Keratinocyte (primary cell): Measurements from ENCODE around the gene LRRIQ4. TPM values are rescaled to one million over a fixed set of nuclear protein-coding genes. Genes with fewer than 3 reads are reported as not detected.

ENCODE experiments used
- DNase-seq: peaks from one replicate; pipeline ENCODE4 v3.0.0-alpha.2; 2011; ENCODE audit warnings: low read depth, missing footprints, low spot score
- FAIRE-seq: peaks from 2 replicates; lab custom pipeline; 2011; peaks lifted over from hg19 to GRCh38; lab: Jason Lieb, UNC
- H2AFZ ChIP-seq: 2 replicates; pipeline ENCODE4 v1.6.0; 2012; ENCODE audit warnings: low read length, control low read depth, inconsistent platforms; ENCODE audit not compliant: control insufficient read depth
- H3K27ac ChIP-seq: 2 replicates; pipeline ENCODE4 v1.5.1; 2011; ENCODE audit warnings: low read length; ENCODE audit not compliant: control insufficient read depth, insufficient read depth
- H3K27me3 ChIP-seq: 3 replicates; pipeline ENCODE4 v1.6.0; 2011; ENCODE audit warnings: low read length; ENCODE audit not compliant: control insufficient read depth, insufficient read depth; ENCODE audit errors: extremely low read depth
- H3K36me3 ChIP-seq, 2 experiments: 2 replicates in 1 of 2; 3 replicates in 1 of 2; pipeline ENCODE4 v1.5.1; 2011; ENCODE audit warnings: low read length in 2 of 2, mild to moderate bottlenecking in 1 of 2; ENCODE audit not compliant: control insufficient read depth in 2 of 2, insufficient read depth in 2 of 2; ENCODE audit errors: extremely low read depth in 1 of 2
- H3K4me1 ChIP-seq: 3 replicates; pipeline ENCODE4 v1.5.1; 2011; ENCODE audit warnings: low read length; ENCODE audit not compliant: control insufficient read depth, insufficient read depth; ENCODE audit errors: extremely low read depth
- H3K4me2 ChIP-seq: 3 replicates; pipeline ENCODE4 v1.6.0; 2011; ENCODE audit warnings: low read depth, low read length; ENCODE audit not compliant: control insufficient read depth, insufficient read depth; ENCODE audit errors: extremely low read depth
- H3K4me3 ChIP-seq, 3 experiments: fragments of 200-600 bp in 1 of 3; sonication (generic) in 1 of 3; 2 replicates in 2 of 3; 3 replicates in 1 of 3; pipeline ENCODE4 v1.5.1; 2011 to 2016; ENCODE audit warnings: low read length in 3 of 3, mild to moderate bottlenecking in 3 of 3, control low read depth in 2 of 3, inconsistent platforms in 1 of 3, low read depth in 1 of 3, mixed read lengths in 1 of 3, mixed run types in 1 of 3, moderate library complexity in 1 of 3; ENCODE audit not compliant: control insufficient read depth in 2 of 3, insufficient read depth in 2 of 3; ENCODE audit errors: extremely low read depth in 1 of 3
- H3K79me2 ChIP-seq: 2 replicates; pipeline ENCODE4 v1.6.0; 2012; ENCODE audit warnings: low read length; ENCODE audit not compliant: control insufficient read depth, insufficient read depth
- H3K9ac ChIP-seq: 3 replicates; pipeline ENCODE4 v1.6.0; 2011; ENCODE audit warnings: low read length; ENCODE audit not compliant: control insufficient read depth, insufficient read depth; ENCODE audit errors: extremely low read depth
- H3K9me1 ChIP-seq: 3 replicates; pipeline ENCODE4 v1.6.0; 2011; ENCODE audit warnings: low read length; ENCODE audit not compliant: control insufficient read depth, insufficient read depth; ENCODE audit errors: extremely low read depth
- H3K9me3 ChIP-seq: 2 replicates; pipeline ENCODE4 v1.5.1; 2012; ENCODE audit warnings: low read depth, low read length; ENCODE audit not compliant: control insufficient read depth
- H4K20me1 ChIP-seq: 3 replicates; pipeline ENCODE4 v1.6.0; 2011; ENCODE audit warnings: low read length; ENCODE audit not compliant: control insufficient read depth, insufficient read depth; ENCODE audit errors: extremely low read depth
- EZH2 ChIP-seq: IDR thresholded peaks from one replicate; pipeline ENCODE4 v1.6.1; 2012; ENCODE audit warnings: inconsistent platforms, mild to moderate bottlenecking, low read length, moderate library complexity
- dilution Hi-C: fragments of 300-500 bp; cut with MboI; formaldehyde crosslinking; loops from one replicate; pipeline ENCODE4 v1.7.0; 2020; ENCODE audit warnings: low sequenced_read_pairs; ENCODE audit not compliant: extremely low pct_ligation_motif_present
- polyA plus RNA-seq, 5 experiments: library from polyadenylated mRNA; depleted of rRNA in 3 of 5; stranded (reverse) in 3 of 5; stranded (forward) in 1 of 5; unstranded in 1 of 5; fragments of >200 nt; gene quantifications; 1 replicate in 1 of 5; 2 replicates in 3 of 5; 3 replicates in 1 of 5; pipeline versions ENCODE4 v1.2.1 to v1.2.3, GENCODE V29; 2011 to 2012; ENCODE audit warnings: missing spikeins in 2 of 5, low read depth in 1 of 5, low replicate concordance in 1 of 5
- TF ChIP-seq, protein P1 (sequence below), 3 experiments: IDR thresholded peaks in 1 of 3; conservative IDR thresholded peaks in 1 of 3; optimal IDR thresholded peaks in 1 of 3; 2 replicates in 2 of 3; 3 replicates in 1 of 3; pipeline versions ENCODE3 to v1.5.1; 2011; ENCODE audit warnings: low read length in 3 of 3, mild to moderate bottlenecking in 3 of 3, moderate library complexity in 2 of 3, control low read depth in 1 of 3, inconsistent platforms in 1 of 3; ENCODE audit not compliant: insufficient read depth in 2 of 3; ENCODE audit errors: extremely low read depth in 1 of 3

The LRRIQ4 gene
- polyA plus RNA-seq, 1 donor (not counting 4 experiments of a cell fraction or from before 2014, with no cell fraction given), result not detected

DNA sequence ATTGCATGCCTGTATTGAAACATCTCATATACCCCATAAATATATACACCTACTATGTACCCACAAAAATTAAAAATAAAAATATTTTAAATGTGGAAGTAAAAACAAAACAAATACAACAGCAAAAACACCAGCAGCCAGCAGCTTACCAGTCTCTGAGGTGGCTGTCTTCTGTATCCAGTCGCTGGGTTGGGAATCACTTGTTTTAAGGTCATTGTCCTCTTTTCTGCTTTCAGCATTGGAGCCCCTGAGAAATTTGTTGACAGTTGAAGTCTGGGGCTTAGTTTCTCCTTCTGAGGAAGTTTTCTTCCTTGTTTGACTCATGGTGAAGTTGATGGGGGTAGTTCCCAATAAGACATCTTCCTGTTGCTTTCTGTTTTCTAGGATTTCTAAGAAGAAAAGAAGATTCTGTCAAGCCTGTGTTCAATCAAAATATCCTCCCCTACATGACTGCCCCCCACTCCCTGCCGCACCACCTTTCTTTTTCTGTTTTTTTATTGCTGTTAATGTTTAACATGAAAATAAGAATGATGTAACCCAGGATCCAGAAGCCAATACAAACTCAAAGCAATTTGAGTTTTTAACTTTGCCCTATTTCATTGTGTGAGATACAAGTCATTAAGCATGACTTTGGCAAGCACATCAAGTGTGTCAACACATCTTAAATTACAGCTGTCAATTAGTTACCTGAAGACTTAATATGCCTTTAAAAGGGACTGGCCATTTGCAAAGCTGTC, 57.0 kb downstream of the LRRIQ4 start, which contains the start of gene LRRC31:
TSS of gene LRRC31 (minus strand) at position 452 of the 737 bp plus-strand sequence. CDS start at position 324, 128 bp downstream.
- H3K9me1 ChIP-seq, result no peaks in the 10 kb centered on the region
- H3K4me2 ChIP-seq, result no peak within 1 kb of the TSS
- no peaks in the 10 kb centered on the region for H3K4me1 ChIP-seq
- H3K27me3 ChIP-seq, result no peaks in the 10 kb centered on the region
- no peak for FAIRE-seq
- no peak within 1 kb of the TSS for H2AFZ ChIP-seq
- TF ChIP-seq, protein P1, sequence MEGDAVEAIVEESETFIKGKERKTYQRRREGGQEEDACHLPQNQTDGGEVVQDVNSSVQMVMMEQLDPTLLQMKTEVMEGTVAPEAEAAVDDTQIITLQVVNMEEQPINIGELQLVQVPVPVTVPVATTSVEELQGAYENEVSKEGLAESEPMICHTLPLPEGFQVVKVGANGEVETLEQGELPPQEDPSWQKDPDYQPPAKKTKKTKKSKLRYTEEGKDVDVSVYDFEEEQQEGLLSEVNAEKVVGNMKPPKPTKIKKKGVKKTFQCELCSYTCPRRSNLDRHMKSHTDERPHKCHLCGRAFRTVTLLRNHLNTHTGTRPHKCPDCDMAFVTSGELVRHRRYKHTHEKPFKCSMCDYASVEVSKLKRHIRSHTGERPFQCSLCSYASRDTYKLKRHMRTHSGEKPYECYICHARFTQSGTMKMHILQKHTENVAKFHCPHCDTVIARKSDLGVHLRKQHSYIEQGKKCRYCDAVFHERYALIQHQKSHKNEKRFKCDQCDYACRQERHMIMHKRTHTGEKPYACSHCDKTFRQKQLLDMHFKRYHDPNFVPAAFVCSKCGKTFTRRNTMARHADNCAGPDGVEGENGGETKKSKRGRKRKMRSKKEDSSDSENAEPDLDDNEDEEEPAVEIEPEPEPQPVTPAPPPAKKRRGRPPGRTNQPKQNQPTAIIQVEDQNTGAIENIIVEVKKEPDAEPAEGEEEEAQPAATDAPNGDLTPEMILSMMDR (optimal IDR thresholded peaks at IDR 0.05 in 1 of 3, IDR thresholded peaks at IDR 0.05 in 1 of 3, conservative IDR thresholded peaks at IDR 0.05 in 1 of 3; ENCODE audit: extremely low read depth in 1 of 3, insufficient read depth in 2 of 3, low read length in 3 of 3), result no peak
- TF ChIP-seq EZH2, result no peak
- no peaks in the 10 kb centered on the region for H3K9me3 ChIP-seq
- dilution Hi-C loops, result no loop called here
- H3K9ac ChIP-seq, result no peak within 1 kb of the TSS
- H3K27ac ChIP-seq, result no peak within 1 kb of the TSS
- H3K36me3 ChIP-seq, result no peaks in the 10 kb centered on the region
- no peaks in the 10 kb centered on the region for H3K79me2 ChIP-seq
- H3K4me3 ChIP-seq, result no peak within 1 kb of the TSS
- no peaks in the 10 kb centered on the region for H4K20me1 ChIP-seq
- DNase-seq, result no peak

- Histone ChIP-seq H3K79me2 (no peaks in the 10 kb centered on the region), H3K27ac (no peak overlapping the region), H3K9me3 (no peaks in the 10 kb centered on the region), H3K4me2 (no peak overlapping the region), H3K36me3 (no peaks in the 10 kb centered on the region), H3K4me3 (no peak overlapping the region), H3K9ac (no peak overlapping the region), H3K9me1 (no peaks in the 10 kb centered on the region), H4K20me1 (no peaks in the 10 kb centered on the region), H3K4me1 (no peaks in the 10 kb centered on the region), H2AFZ (no peak overlapping the region), H3K27me3 (no peaks in the 10 kb centered on the region)
- dilution Hi-C loops, result no loop called here
- peak; percentile 9 for FAIRE-seq
- DNase-seq, result no peak
- TF ChIP-seq, protein P1 (optimal IDR thresholded peaks at IDR 0.05 in 1 of 3, IDR thresholded peaks at IDR 0.05 in 1 of 3, conservative IDR thresholded peaks at IDR 0.05 in 1 of 3; ENCODE audit: extremely low read depth in 1 of 3, insufficient read depth in 2 of 3, low read length in 3 of 3), result no peak
Observed at GRCh38 chr3:169871129-169871886, 58.6 kb downstream of the LRRIQ4 start.
